CD4-positive, alpha-beta memory T cell (primary cell): Measurements from ENCODE around the gene NT5C3A. TPM values are rescaled to one million over a fixed set of nuclear protein-coding genes. Genes with fewer than 3 reads are reported as not detected.

Experiments used
- CTCF ChIA-PET: fragments of 350-600 bp; sonication (Branson Sonifier 250); formaldehyde crosslinking; loops from one replicate; lab custom pipeline; 2021; ENCODE audit warnings: inconsistent platforms; ENCODE audit not compliant: partially characterized antibody; lab: Charles Lee
- POLR2A ChIA-PET: fragments of 350-600 bp; sonication (Branson Sonifier 250); formaldehyde crosslinking; loops from one replicate; lab custom pipeline; 2021; ENCODE audit not compliant: partially characterized antibody; lab: Charles Lee
- DNase-seq, 5 donors: peaks; one replicate each; pipeline versions ENCODE4 v3.0.0 to v3.0.0-alpha.2; 2020 to 2022; ENCODE audit warnings: mixed read lengths in 1 of 5
- H3K27ac ChIP-seq: one replicate; pipeline ENCODE4 v1.7.0; 2013; ENCODE audit warnings: low read depth, low read length
- H3K27me3 ChIP-seq: 2 replicates; pipeline ENCODE4 v1.7.0; 2013; ENCODE audit warnings: mild to moderate bottlenecking, low read length, moderate library complexity; ENCODE audit not compliant: insufficient read depth
- H3K36me3 ChIP-seq: 2 replicates; pipeline ENCODE4 v1.7.0; 2013; ENCODE audit warnings: mild to moderate bottlenecking, low read length, moderate library complexity; ENCODE audit not compliant: insufficient read depth
- H3K4me1 ChIP-seq: 2 replicates; pipeline ENCODE4 v1.7.0; 2013; ENCODE audit warnings: mild to moderate bottlenecking, low read length, moderate library complexity; ENCODE audit not compliant: insufficient read depth
- H3K4me3 ChIP-seq, 2 donors: one replicate each; pipeline ENCODE4 v1.7.0; 2013; ENCODE audit warnings: low read length in 2 of 2, mild to moderate bottlenecking in 1 of 2
- H3K9me3 ChIP-seq, 2 donors: one replicate each; pipeline ENCODE4 v1.7.0; 2013; ENCODE audit warnings: low read length in 2 of 2, control low read depth in 1 of 2; ENCODE audit not compliant: control insufficient read depth in 1 of 2
- H3K27ac Mint-ChIP-seq, 7 donors: one replicate each; pipeline ENCODE4 v1.8.0; 2020 to 2021; ENCODE audit warnings: mixed read lengths in 7 of 7, mild to moderate bottlenecking in 6 of 7, inconsistent platforms in 3 of 7, moderate library complexity in 3 of 7
- H3K27me3 Mint-ChIP-seq, 2 donors: one replicate each; pipeline ENCODE4 v1.8.0; 2020 to 2021; ENCODE audit warnings: mixed read lengths in 2 of 2
- H3K36me3 Mint-ChIP-seq, 2 donors: one replicate each; pipeline ENCODE4 v1.8.0; 2020 to 2021; ENCODE audit warnings: mixed read lengths in 2 of 2, inconsistent platforms in 1 of 2, mild to moderate bottlenecking in 1 of 2
- H3K4me1 Mint-ChIP-seq, 4 donors: one replicate each; pipeline ENCODE4 v1.8.0; 2020 to 2021; ENCODE audit warnings: mixed read lengths in 4 of 4, mild to moderate bottlenecking in 1 of 4
- H3K4me3 Mint-ChIP-seq, 8 donors: one replicate each; pipeline ENCODE4 v1.8.0; 2020 to 2021; ENCODE audit warnings: mixed read lengths in 8 of 8, mild to moderate bottlenecking in 7 of 8, moderate library complexity in 6 of 8, inconsistent platforms in 3 of 8
- H3K9me3 Mint-ChIP-seq, 8 donors: one replicate each; pipeline ENCODE4 v1.8.0; 2020 to 2021; ENCODE audit warnings: mixed read lengths in 8 of 8, mild to moderate bottlenecking in 5 of 8, inconsistent platforms in 3 of 8, moderate library complexity in 1 of 8
- intact Hi-C: fragments of 100-400 bp; cut with micrococcal nuclease; formaldehyde crosslinking; loops from one replicate; pipeline ENCODE4 v1.15.1; 2023
- polyA plus RNA-seq, 2 donors: library from polyadenylated mRNA; unstranded; fragments of 300-500 nt; fragmentation: Illumina TruSeq; gene quantifications; one replicate each; pipeline ENCODE4 v1.2.3, GENCODE V29; 2021
- total RNA-seq, 2 experiments: library from RNA; stranded (reverse); gene quantifications; one replicate each; pipeline ENCODE4 v1.2.3, GENCODE V29; 2021

NT5C3A gene
- total and polyA plus RNA-seq, 4 experiments from 2014 or later = 44.2 to 93.9 (median 48.8) TPM

DNA sequence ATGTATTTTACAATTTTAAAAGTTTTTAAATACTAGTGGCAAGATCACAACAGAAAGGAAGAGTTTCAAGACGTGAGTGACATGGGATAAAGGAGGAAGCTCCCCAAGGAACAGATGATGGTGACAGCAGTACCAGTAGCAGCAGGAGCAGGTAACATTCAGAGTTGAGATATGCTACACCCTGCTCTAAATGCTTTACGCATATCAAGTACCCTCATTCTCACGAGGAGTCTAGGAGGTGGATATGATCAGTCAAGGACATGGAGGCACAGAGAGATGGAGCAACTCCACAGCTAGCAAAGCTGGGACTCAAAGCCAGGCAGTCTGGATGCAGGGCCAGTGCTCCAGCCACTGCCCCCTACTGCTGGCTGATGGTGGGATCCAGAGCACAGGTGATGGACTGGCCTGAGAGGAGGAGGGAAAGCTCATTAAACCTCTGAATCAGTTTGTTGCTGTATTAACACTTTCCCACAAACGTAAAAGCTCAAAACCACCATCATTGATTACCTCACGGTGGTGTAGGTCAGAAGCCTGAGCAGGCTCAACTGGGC, 29.1 kb upstream of the NT5C3A start:
- Histone ChIP-seq H3K4me1 (no peaks in the 10 kb centered on the region), H3K36me3 (peaks cover 19% of the 10 kb centered on the region)
- peak overlapping the region in 1 of 7 donors; percentile 46 for H3K27ac Mint-ChIP-seq

DNA sequence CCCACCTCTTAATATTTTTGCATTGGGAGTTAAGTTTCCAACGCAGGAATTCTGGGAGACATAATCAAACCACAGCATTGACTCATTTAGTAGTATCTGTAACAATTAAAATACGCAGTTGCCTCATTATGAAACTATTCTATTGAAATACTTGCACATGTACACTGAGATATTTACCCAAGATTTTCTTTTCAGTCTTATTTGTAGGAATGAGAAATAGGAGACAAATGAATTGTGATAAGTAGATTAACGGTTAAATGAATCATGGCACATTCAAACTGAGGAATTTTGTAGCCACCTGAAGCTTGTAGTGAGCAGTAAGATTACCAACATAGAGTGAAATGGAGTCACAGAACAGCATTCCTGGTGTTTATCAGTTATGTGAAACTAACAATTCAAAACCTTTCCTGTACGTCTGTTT, 28.5 kb upstream of the NT5C3A start:
- ChIA-PET POLR2A (interaction anchor here (0.8 kb wide), 1 partner anchor 52 kb away, joined by 3 read pairs; no protein-coding TSS in a partner anchor), CTCF (interaction anchor here (0.9 to 1.8 kb wide), 2 partner anchors 16 to 244 kb away, joined by 4 to 6 read pairs; no protein-coding TSS in a partner anchor)
- Histone ChIP-seq H3K4me3 (no peak overlapping the region), H3K36me3 (peaks cover 13% of the 10 kb centered on the region), H3K4me1 (no peaks in the 10 kb centered on the region), H3K9me3 (no peaks in the 10 kb centered on the region), H3K27me3 (no peaks in the 10 kb centered on the region), H3K27ac (no peak overlapping the region)
- Mint-ChIP-seq H3K27ac (no peak overlapping the region), H3K27me3 (peaks cover 0 to 2% of the 10 kb centered on the region in 2 donors), H3K9me3 (peaks cover 0 to 7% (median under 1%) of the 10 kb centered on the region in 8 donors), H3K4me3 (no peak overlapping the region), H3K4me1 (peaks cover 0 to 2% (median 0%) of the 10 kb centered on the region in 4 donors), H3K36me3 (peaks cover 18 to 23% of the 10 kb centered on the region in 2 donors)
- intact Hi-C loops = no loop called here
- no peak for DNase-seq

More for the DNA sequence above, 29.1 kb upstream of the NT5C3A start:
- Histone ChIP-seq H3K4me3 (no peak overlapping the region), H3K27me3 (no peaks in the 10 kb centered on the region), H3K27ac (no peak overlapping the region), H3K9me3 (no peaks in the 10 kb centered on the region)
- Mint-ChIP-seq H3K36me3 (peaks cover 24 to 29% of the 10 kb centered on the region in 2 donors), H3K9me3 (peaks cover 0 to 1% (median 0%) of the 10 kb centered on the region in 8 donors), H3K27me3 (peaks cover 0 to 2% of the 10 kb centered on the region in 2 donors), H3K4me1 (peaks cover 0 to 2% (median 0%) of the 10 kb centered on the region in 4 donors), H3K4me3 (no peak overlapping the region)
- intact Hi-C loops = no loop called here
- ChIA-PET CTCF (interaction anchor here (0.9 to 1.8 kb wide), 2 partner anchors 16 to 244 kb away, joined by 4 to 6 read pairs; no protein-coding TSS in a partner anchor), POLR2A (interaction anchor here (0.8 kb wide), 1 partner anchor 52 kb away, joined by 3 read pairs; no protein-coding TSS in a partner anchor)
- no peak for DNase-seq

DNA sequence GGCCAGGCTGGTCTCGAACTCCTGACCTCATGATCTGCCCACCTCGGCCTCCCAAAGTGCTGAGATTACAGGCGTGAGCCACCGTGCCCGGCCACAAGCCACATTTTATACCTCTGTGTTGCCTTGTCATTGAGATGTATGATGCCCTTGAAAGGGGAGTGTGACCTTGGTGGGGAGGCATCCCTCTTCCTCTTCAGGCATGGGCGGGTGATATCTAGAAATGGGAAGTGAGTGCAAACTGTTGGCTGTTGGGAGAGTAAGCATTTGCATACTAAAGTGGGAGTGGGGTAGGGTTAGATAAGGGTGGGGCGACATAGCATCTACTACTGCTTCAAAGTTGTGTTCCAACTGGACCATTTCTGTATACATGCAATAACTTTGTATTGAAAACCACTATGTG, 26.6 kb upstream of the NT5C3A start:
- Mint-ChIP-seq H3K27me3 (peaks cover 0 to 4% of the 10 kb centered on the region in 2 donors), H3K4me3 (no peak overlapping the region), H3K27ac (no peak overlapping the region), H3K4me1 (peaks cover 0 to 2% (median 0%) of the 10 kb centered on the region in 4 donors), H3K9me3 (peaks cover 0 to 11% (median 3%) of the 10 kb centered on the region in 8 donors), H3K36me3 (peaks cover 5 to 11% of the 10 kb centered on the region in 2 donors)
- Histone ChIP-seq H3K27me3 (no peaks in the 10 kb centered on the region), H3K9me3 (no peaks in the 10 kb centered on the region), H3K27ac (no peak overlapping the region), H3K4me1 (no peaks in the 10 kb centered on the region), H3K36me3 (peaks cover 5% of the 10 kb centered on the region), H3K4me3 (no peak overlapping the region)
- no peak for DNase-seq
- ChIA-PET POLR2A (no interaction called here), CTCF (no interaction called here)
- intact Hi-C loops = no loop called here

DNA sequence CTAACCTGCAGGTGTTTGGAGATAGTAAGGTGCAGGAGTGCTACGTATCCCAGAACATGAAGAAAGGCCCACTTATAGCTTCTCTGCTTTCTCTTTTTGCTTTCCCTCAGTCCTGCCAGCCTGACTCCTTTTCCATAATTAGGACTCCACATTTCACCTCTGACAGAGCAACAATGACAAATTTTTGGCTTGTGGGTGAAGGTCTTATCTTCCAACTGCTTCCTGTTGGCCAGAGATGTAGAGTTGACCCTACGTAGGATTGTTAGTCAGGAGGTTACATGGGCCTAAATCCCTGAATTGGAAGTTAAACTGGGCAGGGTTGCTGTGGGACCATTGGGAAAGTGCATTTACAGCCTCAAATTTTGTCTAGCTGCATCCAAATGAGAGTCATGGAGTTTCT, 25.3 kb upstream of the NT5C3A start:
- Mint-ChIP-seq H3K27ac (no peak overlapping the region), H3K9me3 (peaks cover 0 to 11% (median 3%) of the 10 kb centered on the region in 8 donors), H3K4me1 (peaks cover 0 to 2% (median 0%) of the 10 kb centered on the region in 4 donors), H3K36me3 (peaks cover 5% of the 10 kb centered on the region in 2 donors), H3K27me3 (peaks cover 0 to 4% of the 10 kb centered on the region in 2 donors), H3K4me3 (no peak overlapping the region)
- ChIA-PET POLR2A (no interaction called here), CTCF (no interaction called here)
- no peak for DNase-seq
- intact Hi-C loops = no loop called here
- no peaks in the 10 kb centered on the region for H3K27me3 ChIP-seq
- H3K4me1 ChIP-seq = no peaks in the 10 kb centered on the region
- H3K36me3 ChIP-seq = no peaks in the 10 kb centered on the region
- H3K9me3 ChIP-seq = no peaks in the 10 kb centered on the region
- H3K27ac ChIP-seq = no peak overlapping the region
- no peak overlapping the region for H3K4me3 ChIP-seq

DNA sequence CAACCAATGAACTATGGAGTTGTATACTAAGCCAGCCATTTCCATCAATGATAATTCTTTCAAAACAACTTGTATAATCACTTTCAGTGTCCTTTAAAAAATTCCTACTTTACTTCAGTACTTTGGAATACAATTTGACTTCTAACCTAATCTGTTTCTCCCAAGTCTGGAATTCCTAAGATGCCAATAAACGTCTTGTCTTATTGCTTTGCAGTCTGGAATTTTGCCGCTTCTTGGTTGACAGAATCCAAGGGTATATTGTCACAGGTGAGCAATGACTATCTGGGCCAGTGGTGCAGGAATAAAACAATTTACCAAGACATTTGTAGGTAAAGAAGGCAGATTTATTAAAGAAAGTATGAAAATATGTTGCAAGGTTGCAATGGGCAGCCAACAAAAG, 24.8 kb upstream of the NT5C3A start:
- H3K4me1 ChIP-seq = no peaks in the 10 kb centered on the region
- no peak overlapping the region for H3K27ac ChIP-seq
- intact Hi-C loops = no loop called here
- Mint-ChIP-seq H3K27ac (no peak overlapping the region), H3K4me3 (no peak overlapping the region), H3K4me1 (peaks cover 0 to 2% (median 0%) of the 10 kb centered on the region in 4 donors), H3K27me3 (peaks cover 0 to 4% of the 10 kb centered on the region in 2 donors), H3K9me3 (peaks cover 0 to 11% (median 3%) of the 10 kb centered on the region in 8 donors), H3K36me3 (no peaks in the 10 kb centered on the region)
- no peaks in the 10 kb centered on the region for H3K27me3 ChIP-seq
- CTCF ChIA-PET = no interaction called here
- no peaks in the 10 kb centered on the region for H3K36me3 ChIP-seq
- POLR2A ChIA-PET = no interaction called here
- no peak overlapping the region for H3K4me3 ChIP-seq
- DNase-seq = no peak
- H3K9me3 ChIP-seq = no peaks in the 10 kb centered on the region

DNA sequence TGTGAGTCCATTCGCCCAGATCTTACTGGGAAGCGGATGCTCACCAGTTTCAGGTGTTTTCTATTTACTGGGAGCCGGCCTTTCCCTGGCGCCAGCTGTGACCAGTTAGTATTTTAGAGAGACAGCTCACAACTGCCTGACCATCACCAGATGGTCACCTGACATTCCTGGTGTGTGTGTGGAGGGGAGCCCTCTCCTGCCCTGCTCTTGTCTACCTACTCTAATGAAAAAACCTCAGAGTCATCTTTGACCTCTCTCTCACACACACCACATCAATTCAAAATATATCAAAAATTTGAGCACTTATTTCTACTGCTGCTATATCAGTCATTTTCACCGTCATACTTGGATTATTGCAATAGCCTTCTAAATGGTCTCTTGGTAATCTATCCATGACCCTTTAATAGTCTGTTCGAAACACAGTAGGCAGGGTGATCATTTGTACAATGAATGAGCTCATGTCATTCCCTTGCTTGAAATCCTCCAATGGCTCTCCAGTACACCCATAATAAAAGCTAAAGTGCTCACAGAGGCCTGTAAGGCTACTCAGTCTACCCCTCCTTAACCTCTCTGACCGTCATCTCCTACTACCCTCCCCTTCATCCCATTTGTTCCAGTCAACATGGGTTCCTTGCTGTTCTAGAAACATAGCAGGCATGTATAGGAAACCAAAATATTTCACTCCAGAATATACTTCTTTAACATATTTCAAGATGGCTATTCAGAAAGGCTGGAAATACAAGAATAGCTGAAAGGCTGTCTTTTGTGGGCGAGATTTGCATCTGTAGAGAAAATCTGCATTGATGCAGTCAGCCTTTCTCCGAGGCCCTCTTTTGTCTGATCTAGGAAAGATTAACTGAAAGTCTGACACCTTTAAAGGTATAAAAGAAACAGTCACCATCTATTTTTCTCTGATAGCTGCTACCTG, 17.5 kb upstream of the NT5C3A start:
- Histone ChIP-seq H3K27me3 (no peaks in the 10 kb centered on the region), H3K4me1 (peaks cover 19% of the 10 kb centered on the region), H3K4me3 (no peak overlapping the region), H3K27ac (no peak overlapping the region), H3K36me3 (no peaks in the 10 kb centered on the region), H3K9me3 (no peaks in the 10 kb centered on the region)
- no peak overlapping the region for H3K4me3 Mint-ChIP-seq
- peaks cover 16 to 22% (median 19%) of the 10 kb centered on the region in 4 donors for H3K4me1 Mint-ChIP-seq
- CTCF ChIA-PET = interaction anchor here (0.8 kb wide), 1 partner anchor 27 kb away, joined by 3 read pairs; no protein-coding TSS in a partner anchor
- DNase-seq = no peak
- no peaks in the 10 kb centered on the region for H3K36me3 Mint-ChIP-seq
- H3K27ac Mint-ChIP-seq = no peak overlapping the region
- peaks cover 0 to 4% of the 10 kb centered on the region in 2 donors for H3K27me3 Mint-ChIP-seq
- intact Hi-C loops = no loop called here
- POLR2A ChIA-PET = interaction anchor here (1.1 kb wide), 1 partner anchor 17 kb away, joined by 3 read pairs; the partner anchor contains the start of gene NT5C3A
- H3K9me3 Mint-ChIP-seq = peaks cover 0 to 7% (median 0%) of the 10 kb centered on the region in 8 donors

DNA sequence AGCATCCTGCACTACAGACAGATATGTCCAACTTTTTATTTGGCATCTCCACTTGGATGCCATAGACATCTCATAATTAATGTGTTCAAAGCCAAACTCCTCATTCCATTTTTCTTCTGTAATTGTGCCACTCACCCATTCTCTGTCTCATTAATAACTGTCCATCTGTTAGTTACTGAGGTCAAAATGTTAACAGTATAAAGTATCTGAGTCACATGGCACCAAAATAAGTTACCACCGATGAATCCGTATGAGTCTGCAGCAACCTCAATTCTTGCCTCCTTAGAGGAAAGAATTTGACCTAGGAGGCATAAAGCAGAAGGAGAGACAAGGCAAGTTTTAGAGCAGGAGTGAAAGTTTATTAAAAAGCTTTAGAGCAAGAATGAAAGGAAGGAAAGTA, 16.5 kb upstream of the NT5C3A start:
- Mint-ChIP-seq H3K4me1 (peaks cover 16 to 22% (median 19%) of the 10 kb centered on the region in 4 donors), H3K27me3 (peaks cover 0 to 2% of the 10 kb centered on the region in 2 donors), H3K36me3 (no peaks in the 10 kb centered on the region), H3K4me3 (no peak overlapping the region), H3K27ac (no peak overlapping the region), H3K9me3 (no peaks in the 10 kb centered on the region)
- POLR2A ChIA-PET = no interaction called here
- intact Hi-C loops = no loop called here
- CTCF ChIA-PET = no interaction called here
- Histone ChIP-seq H3K4me3 (no peak overlapping the region), H3K36me3 (no peaks in the 10 kb centered on the region), H3K4me1 (peaks cover 19% of the 10 kb centered on the region), H3K27me3 (no peaks in the 10 kb centered on the region), H3K27ac (no peak overlapping the region), H3K9me3 (no peaks in the 10 kb centered on the region)
- DNase-seq = no peak
